GM21447 (cell line): ENCODE results near the gene PRSS36.
"Not testable (repeated sequence)": the region's sequence is repeated elsewhere in the genome, so short reads cannot be mapped to it uniquely, and the experiment has no call there.

ENCODE experiments used
- ATAC-seq: cut with Tn5 transposase; IDR thresholded peaks from one replicate; pipeline ENCODE4 v1.9.1; 2021; ENCODE audit not compliant: unreplicated experiment

The PRSS36 gene

DNA sequence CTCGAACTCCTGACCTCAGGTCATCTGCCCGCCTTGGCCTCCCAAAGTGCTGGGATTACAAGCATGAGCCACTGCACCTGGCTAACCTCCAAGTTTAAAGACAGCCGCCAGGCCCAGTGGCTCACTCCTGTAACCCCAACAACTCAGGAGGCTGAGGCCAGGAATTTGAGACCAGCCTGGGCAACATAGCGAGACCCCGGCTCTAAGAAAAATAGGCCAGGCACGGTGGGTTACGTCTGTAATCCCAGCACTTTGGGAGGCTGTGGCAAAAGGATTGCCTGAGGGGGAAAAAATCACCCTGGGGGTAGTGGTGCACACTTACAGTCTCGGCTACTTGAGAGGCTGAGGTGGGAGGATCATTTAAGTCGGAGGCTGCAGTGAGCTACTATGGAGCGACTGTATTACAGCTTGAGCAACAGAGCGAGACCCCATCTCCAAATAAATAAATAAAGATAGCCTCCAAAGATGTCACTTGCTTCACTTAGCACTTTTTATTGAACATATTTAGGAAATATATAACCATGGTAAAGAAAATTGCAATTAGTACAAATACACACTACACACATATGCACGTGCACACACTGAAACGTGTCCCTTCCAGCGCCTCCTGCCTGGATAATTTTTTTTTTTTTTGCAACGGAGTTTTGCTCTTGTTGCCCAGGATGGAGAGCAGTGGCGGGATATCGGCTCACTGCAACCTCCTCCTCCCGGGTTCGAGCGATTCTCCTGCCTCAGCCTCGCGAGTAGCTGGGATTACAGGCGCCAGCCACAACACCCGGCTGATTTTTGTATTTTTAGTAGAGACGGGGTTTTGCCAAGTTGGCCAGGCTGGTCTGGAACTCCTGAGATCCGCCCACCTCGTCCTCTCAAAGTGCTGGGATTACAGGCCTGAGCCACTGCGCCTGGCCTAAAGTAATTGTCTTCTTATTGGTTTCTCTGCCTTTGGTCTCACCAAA is 43.1 kb downstream of the PRSS36 start:
- no peak for ATAC-seq

DNA sequence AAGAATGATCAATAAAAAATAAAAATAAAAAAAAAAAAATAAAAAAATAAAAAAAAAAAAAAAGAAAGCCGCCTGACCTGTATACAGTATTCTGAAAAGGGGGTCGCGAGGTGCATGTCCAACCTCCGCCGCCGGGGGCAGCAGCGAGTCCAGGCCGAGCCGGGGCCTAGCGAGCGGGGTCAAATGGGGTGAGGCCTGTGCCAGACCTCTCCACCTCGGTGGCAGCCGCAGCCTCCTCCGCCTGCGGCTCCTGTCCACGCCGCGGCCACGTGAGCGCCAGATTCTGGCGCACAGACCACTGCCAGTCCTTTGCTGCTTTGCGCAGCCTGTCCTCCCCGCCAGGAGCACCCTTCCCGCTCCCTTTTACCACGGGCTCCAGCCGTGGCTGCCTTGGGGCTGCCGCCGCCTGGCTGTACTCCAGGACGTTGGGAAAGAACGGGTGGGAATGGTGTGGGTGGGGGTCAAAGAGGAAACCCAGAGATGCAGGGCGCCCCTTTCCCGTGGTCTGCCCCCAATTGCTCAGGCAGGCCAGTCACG is 44.1 kb downstream of the PRSS36 start:
- no peak for ATAC-seq

GRCh38 chr16:31100876-31101641 is 48.8 kb downstream of the PRSS36 start:
- ATAC-seq: not testable (repeated sequence)

GRCh38 chr16:31099860-31100638 is 49.8 kb downstream of the PRSS36 start:
- ATAC-seq: no peak

DNA sequence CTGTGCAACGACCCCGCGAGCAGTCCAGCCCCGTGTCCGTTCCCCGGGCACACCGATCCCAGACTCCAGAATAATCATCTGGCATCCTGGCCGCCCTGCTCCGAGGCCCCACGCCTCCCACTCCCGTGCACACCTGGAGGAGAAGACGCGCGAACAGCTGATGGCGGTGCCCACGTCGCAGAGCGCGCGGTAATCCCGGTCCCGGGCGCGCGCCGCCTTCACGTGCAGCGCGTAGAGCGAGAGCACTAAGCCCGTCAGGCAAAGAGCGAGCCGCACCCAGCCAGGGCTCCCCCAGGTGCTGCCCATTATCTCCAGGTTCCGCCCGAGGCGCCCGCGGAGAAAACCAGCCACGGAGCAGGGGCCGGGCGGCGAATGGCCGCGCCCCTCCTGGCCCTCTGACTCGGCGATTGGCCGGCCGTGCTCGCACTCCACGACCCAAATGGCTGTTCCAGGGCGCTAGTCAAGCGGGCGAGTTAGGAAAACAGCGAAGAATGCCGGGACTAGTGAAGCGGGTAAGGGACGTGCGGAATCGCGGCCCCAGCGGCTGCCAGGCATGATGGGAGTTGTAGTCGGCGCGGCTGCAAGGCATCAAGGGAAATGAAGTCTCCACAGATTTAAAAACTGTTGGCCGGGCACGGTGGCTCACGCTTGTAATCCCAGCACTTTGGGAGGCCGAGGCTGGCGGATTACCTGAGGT is 55.3 kb downstream of the PRSS36 start, which contains the start of gene VKORC1:
VKORC1 (minus strand) TSS at position 374 of the 697 bp plus-strand sequence; CDS start at position 306, 68 bp downstream.
- ATAC-seq: peak; percentile 78

DNA sequence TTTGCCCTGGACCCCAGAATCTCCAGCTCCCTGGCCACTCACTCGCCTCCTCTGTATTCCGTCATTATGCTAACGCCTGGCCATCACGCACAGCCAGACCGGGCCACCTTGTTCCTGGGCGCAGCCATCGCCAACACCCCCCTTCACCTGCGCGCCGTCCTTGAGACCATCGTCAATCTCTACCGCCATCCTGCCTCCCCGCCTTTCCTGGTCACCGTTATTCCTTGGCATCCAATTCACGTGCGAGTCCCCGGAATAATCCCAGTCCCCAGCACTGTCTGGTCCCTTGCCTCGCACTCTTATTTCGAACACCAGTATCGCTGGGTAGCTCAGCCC is 55.8 kb downstream of the PRSS36 start:
- ATAC-seq: peak; percentile 17

GRCh38 chr16:31093132-31093703 is 56.6 kb downstream of the PRSS36 start:
- no peak for ATAC-seq

DNA sequence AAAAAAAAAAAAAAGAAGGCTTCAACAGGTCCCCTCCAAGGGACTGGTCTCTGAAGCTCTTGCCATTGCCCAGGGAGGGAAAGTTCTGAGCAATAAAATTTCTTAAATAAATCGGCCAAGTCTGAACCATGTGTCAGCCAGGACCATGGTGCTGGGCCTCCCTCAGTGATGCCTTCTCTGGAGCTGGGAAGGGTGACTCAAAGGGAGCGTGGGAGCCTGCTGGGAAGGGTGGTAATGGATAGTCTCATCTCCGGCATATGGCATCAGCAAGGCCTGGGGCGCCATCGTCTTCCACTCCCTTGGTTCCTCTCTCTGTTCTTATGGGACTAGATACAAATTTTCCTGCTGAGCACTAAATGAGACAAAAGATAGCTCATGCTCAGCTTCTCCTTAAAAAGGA is 57.5 kb downstream of the PRSS36 start:
- no peak for ATAC-seq

DNA sequence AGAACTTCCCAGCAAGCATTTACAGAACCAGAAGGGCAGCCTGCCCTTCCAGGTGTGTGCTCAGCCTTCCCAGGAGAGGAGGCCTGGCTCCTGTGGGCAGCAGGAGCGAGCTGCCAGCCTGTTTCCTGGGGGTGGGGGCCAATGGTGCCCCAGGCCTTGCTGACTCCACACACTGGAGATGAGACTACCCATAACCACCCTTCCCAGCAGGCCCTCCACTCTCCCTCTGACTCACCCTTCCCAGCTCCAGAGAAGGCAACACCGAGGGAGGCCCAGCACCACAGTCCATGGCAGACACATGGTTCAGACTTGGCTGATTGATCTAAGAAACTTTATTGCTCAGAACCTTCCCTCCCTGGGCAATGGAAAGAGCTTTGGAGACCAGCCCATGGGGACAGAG is 59.3 kb downstream of the PRSS36 start:
- no peak for ATAC-seq

DNA sequence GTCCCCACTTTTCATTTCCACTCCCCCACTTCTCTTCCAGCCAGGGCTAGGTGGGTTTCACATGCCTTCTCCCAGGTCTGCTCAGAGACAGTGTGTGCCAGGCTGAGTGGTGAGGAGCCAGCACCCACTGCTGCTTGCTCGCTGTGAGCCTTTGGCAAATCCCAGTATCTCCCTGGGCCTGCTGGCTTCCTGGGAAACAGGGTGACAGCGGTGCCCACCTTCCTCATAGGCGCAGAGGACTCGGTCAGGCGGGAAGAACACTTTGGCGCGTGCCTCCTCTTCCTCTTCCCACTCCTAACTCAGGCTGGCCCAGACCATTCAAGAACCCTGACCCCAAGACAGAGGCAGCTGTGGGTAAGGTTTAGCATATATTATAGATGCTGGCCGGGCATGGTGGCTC is 60.7 kb downstream of the PRSS36 start:
- no peak for ATAC-seq
